GM08714 (cell line): ENCODE measurements around the gene CAAP1.
"Not testable (repeated sequence)": the region's sequence is repeated elsewhere in the genome, so short reads cannot be mapped to it uniquely, and the experiment has no call there.

Source experiments
- H3K4me3 ChIP-seq: fragments of 200-500 bp; sonication (Bioruptor generic); 2 replicates; pipeline ENCODE4 v1.5.1; 2014; ENCODE audit warnings: mild to moderate bottlenecking, low read length, inconsistent platforms
- ZNF274 ChIP-seq: IDR thresholded peaks from 2 replicates; pipeline ENCODE4 v1.6.1; 2012; ENCODE audit warnings: mild to moderate bottlenecking, low read depth, low read length

Gene CAAP1

GRCh38 chr9:26882154-26882553 lies 10.4 kb downstream of the CAAP1 start:
- no peak overlapping the region for H3K4me3 ChIP-seq
- TF ChIP-seq ZNF274, result no peak

- TF ChIP-seq ZNF274, result no peak
- no peak overlapping the region for H3K4me3 ChIP-seq
Observed at GRCh38 chr9:26880262-26880661, 12.3 kb downstream of the CAAP1 start.

- not testable (repeated sequence) for H3K4me3 ChIP-seq
Observed at GRCh38 chr9:26875155-26875554, 17.4 kb downstream of the CAAP1 start.

GRCh38 chr9:26870292-26870691 lies 22.3 kb downstream of the CAAP1 start:
- no peak overlapping the region for H3K4me3 ChIP-seq
- TF ChIP-seq ZNF274, result no peak

GRCh38 chr9:26863074-26863473 lies 29.5 kb downstream of the CAAP1 start:
- no peak for TF ChIP-seq ZNF274
- H3K4me3 ChIP-seq, result no peak overlapping the region

- H3K4me3 ChIP-seq, result no peak overlapping the region
- TF ChIP-seq ZNF274, result no peak
Observed at GRCh38 chr9:26856413-26857032, 36.1 kb downstream of the CAAP1 start.

- no peak for TF ChIP-seq ZNF274
- no peak overlapping the region for H3K4me3 ChIP-seq
Observed at GRCh38 chr9:26850995-26851394, 41.6 kb downstream of the CAAP1 start.

GRCh38 chr9:26833792-26834191 lies 58.8 kb downstream of the CAAP1 start:
- TF ChIP-seq ZNF274, result no peak
- no peak overlapping the region for H3K4me3 ChIP-seq

GRCh38 chr9:26828391-26828955 lies 64.1 kb downstream of the CAAP1 start:
- not testable (repeated sequence) for H3K4me3 ChIP-seq

GRCh38 chr9:26814799-26815198 lies 77.8 kb downstream of the CAAP1 start:
- no peak overlapping the region for H3K4me3 ChIP-seq
- TF ChIP-seq ZNF274, result no peak

GRCh38 chr9:26813247-26813646 lies 79.4 kb downstream of the CAAP1 start:
- H3K4me3 ChIP-seq, result no peak overlapping the region
- TF ChIP-seq ZNF274, result no peak

GRCh38 chr9:26812217-26812616 lies 80.4 kb downstream of the CAAP1 start:
- TF ChIP-seq ZNF274, result no peak
- H3K4me3 ChIP-seq, result no peak overlapping the region

- TF ChIP-seq ZNF274, result no peak
- H3K4me3 ChIP-seq, result no peak overlapping the region
Observed at GRCh38 chr9:26811106-26811505, 81.5 kb downstream of the CAAP1 start.

GRCh38 chr9:26809795-26810194 lies 82.8 kb downstream of the CAAP1 start:
- H3K4me3 ChIP-seq, result no peak overlapping the region
- TF ChIP-seq ZNF274, result no peak

GRCh38 chr9:26807161-26807560 lies 85.4 kb downstream of the CAAP1 start:
- H3K4me3 ChIP-seq, result no peak overlapping the region
- TF ChIP-seq ZNF274, result no peak

- no peak for TF ChIP-seq ZNF274
Observed at GRCh38 chr9:26802921-26803320, 89.7 kb downstream of the CAAP1 start.

More at GRCh38 chr9:26802921-26803320, 89.7 kb downstream of the CAAP1 start:
- no peak overlapping the region for H3K4me3 ChIP-seq
